HG02759 (cell line): ENCODE measurements around the gene DNAH9.

Experiments used
- ATAC-seq: cut with Tn5 transposase; IDR thresholded peaks from one replicate; pipeline ENCODE4 v1.9.1; 2021; ENCODE audit warnings: mild to moderate bottlenecking, moderate library complexity; ENCODE audit not compliant: unreplicated experiment

The DNAH9 gene

GRCh38 chr17:11608396-11608795, 10.1 kb downstream of the DNAH9 start:
- ATAC-seq, result no peak

- ATAC-seq, result no peak
Measured at GRCh38 chr17:11610999-11611566, 12.8 kb downstream of the DNAH9 start.

- no peak for ATAC-seq
Measured at GRCh38 chr17:11612956-11613355, 14.7 kb downstream of the DNAH9 start.

DNA sequence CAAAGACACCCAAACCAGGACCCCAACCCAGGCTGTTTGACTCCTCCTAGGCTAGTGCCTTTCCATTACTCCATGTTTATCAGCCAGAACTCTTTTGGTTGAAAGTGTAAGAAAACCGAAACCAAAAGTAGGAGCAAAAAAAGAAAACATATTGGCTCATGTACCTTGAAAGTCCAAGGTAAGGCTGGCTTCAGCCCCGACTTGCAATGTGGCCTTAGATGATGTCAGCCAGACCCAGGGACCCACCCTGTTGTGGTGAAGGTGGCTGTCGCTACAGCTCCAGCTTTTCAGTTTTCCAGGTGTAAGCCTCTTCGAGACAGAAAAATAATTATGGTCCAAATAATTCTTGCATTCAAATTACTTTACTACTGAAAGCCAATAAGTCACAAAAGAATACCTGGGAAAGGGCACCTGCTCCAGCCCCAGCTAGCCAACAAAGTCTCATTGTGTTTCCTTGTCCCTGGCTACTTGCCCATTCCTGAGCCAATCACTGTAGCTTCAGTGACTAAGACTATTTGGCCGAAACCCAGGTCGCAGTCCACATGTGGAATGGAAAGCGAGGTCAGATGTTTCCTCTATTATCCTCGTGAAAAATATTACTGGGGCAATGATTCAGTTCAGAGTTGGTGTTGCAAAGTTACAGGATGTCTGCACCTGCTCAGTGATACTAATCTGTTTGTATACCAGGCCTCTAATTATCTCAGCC, 20.7 kb downstream of the DNAH9 start:
- ATAC-seq, result no peak

DNA sequence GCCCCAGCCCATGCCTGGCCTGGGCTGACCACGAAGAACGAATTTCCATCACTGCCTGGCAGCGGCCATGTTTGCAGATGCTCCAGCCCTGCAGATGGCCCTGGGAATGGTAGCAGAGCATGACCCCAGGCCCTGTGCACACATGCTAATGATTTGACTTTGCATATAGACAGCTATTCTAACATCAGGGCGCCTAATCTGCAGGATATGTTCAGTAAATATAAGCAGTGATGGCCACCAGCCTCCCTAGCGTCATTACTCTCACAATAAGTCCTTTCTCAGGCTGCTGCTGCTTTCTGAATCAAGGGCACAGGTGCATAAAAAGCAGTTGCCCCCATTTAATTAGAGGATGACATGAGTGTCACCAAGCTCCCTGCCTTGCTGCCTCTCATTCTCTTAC, 24.2 kb downstream of the DNAH9 start:
- ATAC-seq, result no peak

- ATAC-seq, result no peak
Measured at GRCh38 chr17:11624976-11625375, 26.7 kb downstream of the DNAH9 start.

DNA sequence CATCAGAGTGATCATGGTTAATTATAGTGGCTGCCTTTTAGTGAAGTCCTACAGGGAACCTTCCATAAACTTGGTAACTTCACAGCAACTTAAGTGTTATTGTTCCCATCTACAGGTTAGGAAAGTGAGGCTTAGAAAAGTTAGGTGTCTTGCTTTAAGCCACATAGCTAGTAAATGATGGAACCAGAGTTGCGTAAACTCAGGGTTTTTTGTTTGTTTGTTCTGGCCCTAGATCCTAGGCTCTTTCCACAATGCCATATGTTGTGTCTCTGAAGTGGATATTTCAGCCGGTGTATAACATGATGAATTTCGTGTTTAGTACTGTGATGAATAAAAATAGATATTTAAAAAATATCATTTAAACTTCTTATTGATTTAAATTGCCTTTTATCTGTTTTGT, 27.6 kb downstream of the DNAH9 start:
- ATAC-seq, result no peak

DNA sequence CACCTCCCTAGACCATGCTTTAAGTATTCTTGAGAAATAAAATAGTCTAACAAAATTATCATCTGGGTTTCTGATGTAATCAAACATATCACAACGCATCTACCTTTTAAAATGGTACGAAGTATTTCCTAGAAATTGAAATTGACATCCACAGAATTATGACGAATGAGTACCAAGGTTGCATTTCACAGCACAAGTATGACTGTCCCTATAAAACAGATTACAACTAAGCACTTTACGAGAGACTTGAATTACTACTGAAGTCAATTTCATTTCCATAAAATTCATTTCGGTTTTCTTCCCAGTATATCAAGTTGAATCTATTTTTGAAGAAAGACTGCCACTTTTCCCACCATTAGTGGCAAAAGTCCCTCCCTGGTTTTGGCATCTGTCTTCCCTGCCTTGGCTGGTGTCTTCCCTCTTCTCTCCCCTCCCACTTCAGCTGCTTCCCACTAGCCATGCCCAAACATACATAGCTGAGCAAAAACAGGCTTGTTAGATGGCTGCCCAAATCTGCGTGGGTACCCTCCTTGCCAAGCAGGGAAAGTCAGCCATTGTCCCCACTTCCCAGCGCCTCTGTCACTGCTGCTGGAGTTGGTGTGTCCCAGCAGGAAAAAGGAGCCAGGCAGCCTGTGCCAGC, 29.2 kb downstream of the DNAH9 start:
- no peak for ATAC-seq

- no peak for ATAC-seq
Measured at GRCh38 chr17:11628374-11628773, 30.1 kb downstream of the DNAH9 start.

GRCh38 chr17:11628831-11629230, 30.6 kb downstream of the DNAH9 start:
- ATAC-seq, result no peak

- no peak for ATAC-seq
Measured at GRCh38 chr17:11636771-11637170, 38.5 kb downstream of the DNAH9 start.

DNA sequence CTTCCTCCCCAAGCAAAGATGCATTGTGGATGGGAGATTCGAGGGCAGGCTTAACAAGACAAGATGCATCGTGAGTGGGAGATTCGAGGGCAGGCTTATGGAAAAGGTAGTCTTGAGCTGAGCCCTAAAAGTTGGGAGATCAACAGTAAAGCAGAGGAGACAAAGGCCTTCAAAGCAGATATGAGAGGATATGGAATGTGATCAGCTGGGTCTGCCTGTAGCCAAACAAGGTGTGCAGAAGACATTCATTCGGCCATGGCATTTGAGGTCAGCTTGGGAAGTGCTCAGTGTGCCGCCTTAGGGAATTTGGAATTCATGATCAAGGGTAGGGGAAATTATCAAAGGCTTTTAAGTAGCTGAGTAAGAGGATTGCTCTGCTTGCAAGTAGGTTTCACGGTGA, 39.5 kb downstream of the DNAH9 start:
- ATAC-seq, result no peak

DNA sequence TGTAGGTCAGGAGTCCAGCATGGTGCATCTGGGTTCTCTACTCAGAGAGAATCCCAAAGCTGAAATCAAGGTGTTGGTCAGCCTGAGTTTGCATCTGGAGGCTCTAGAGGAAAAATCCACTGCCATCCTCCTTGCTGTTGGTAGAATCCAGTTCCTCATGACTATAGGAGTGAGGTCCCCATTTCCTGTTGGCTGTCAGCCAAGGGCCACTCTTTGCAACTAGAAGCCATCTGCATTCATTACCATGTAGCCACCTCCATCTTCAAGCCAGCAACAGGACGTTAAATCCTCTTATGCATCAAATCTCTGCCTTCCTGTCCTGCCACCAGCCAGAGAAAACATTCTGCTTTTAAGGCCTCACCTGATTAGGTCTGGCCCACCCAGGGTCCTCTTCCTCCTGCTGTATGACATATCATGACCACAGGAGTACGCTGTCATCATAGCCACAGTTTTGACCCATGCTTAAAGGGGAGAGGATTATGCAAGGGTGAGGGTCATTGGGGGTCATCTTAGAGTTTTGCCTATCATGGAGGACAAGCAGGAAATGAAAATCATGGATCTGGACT, 40.5 kb downstream of the DNAH9 start:
- no peak for ATAC-seq

- no peak for ATAC-seq
Measured at GRCh38 chr17:11639736-11640462, 41.6 kb downstream of the DNAH9 start.

GRCh38 chr17:11640463-11640814, 42.2 kb downstream of the DNAH9 start:
- no peak for ATAC-seq

DNA sequence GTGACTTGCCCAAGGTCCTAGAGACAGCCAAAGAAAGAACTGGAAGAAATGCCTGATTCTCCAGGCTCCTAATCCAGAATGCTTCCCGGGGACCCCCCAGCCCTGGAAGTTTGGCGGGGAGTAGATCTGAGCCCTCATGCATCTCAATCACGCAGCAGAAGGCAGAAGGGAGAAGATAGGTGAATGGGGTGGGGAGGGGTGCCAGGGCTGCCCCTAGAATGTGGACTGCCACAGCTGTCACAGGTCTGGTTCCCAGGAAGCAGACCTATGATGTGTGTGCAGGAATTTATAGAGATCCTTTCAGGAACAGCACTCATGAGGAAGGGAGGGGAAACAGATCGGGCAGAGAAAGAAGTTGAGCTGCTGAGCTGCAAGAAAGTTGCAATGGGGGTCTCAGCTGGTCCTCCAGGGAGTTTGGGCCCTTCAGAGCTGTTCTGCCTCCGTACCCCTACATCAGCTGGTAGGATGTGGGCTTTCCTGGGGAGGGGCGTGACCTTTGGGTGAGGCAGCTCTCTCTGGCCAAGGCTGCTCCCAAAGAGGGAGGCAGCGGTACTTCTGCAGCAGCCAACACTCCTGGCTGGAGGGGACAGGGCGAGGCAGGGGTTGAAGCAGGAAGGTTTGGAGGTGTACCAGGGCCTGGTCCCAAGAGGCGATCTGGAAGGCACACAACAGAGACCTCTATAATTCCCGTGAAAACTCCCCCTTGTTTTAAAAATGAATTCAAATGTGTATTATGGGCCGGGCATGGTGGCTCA, 43.4 kb downstream of the DNAH9 start:
- no peak for ATAC-seq

- ATAC-seq, result no peak
Measured at GRCh38 chr17:11642655-11643054, 44.4 kb downstream of the DNAH9 start.

GRCh38 chr17:11643851-11644250, 45.6 kb downstream of the DNAH9 start:
- no peak for ATAC-seq

DNA sequence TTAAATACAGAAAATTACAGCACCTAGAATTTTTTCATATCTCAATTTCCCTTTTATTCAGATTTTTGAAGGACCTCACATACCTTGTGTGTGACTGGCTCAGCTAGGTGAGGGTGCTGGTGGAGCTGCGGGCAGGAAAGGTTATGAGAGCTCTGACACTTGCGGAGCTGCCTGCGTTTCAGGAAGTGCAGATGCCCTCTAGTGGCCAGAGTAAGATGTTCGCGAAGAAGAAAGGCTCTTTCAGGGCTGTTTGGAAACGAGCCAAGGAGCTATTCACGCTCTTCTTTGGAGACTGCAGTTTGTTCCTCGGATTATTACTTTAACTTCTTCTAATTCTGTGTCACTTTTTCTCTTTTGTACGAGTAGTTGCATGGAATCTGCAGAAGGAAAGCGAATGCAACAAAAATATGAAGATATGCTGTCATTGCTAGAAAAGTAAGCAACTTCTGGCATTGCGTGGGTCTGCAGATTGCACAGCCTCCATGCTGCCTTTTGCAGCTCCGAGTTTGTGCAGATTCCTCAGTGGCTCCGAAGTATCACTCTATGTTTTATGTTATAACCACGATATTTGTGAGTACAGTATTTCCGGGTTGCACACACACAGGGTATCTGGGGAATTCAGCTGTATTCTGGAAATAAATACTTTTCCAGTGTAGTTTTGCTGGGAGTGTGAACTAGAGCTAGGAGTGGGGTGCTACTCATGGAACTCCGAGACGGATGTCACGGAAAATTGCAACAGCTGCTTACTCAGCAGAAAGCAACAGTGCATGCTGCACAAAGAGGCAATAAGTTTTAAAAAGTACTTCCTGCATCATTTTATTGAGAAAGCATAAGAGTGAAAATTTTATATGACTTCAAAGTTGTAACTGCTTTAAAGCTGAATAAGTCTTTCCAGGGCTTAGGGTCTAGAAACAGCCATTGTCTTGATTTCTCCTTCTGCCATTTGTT, 46.3 kb downstream of the DNAH9 start:
- ATAC-seq, result no peak

- ATAC-seq, result no peak
Measured at GRCh38 chr17:11645426-11645825, 47.2 kb downstream of the DNAH9 start.
